ENCODE data around the gene TTC13. TPM values are rescaled to one million over a fixed set of nuclear protein-coding genes. Genes with fewer than 3 reads are reported as not detected.

Gene TTC13
- total RNA-seq, 1 donor from 2014 or later = 20.4 TPM

DNA sequence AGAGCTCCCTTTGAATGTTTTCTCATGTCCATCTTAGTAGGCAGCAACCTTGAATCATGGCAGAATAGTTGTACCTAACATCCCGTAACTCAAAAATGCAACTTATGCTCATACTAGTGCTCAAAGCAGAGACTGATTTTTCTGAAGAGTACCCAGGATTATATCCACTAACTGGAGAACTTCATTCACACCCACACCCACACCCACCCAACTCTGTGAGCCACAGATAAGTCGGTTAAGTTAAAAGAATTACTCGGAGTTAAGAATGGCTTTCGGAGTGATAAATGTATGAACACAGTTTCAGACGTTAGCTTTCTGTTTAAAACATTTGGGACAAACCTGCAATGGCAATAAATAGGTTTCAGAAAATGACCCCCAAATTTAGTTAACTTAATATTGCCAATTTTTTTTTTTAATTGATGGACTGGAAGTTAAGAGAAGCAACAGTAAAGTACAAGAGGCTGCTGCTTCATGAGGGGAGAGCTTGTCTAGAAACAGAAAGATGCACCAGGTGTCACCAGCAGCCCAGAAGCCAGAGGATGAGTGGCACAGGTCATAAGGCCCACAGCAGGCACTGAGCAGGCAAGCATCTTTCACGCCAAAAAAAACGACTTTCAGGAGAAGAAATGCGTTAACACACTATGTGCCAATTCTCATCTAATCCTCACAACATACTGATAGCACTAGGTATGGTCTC is 61.9 kb downstream of the TTC13 start:
- H3K9ac ChIP-seq (ENCODE audit: low read depth in 1 of 3, low read length in 3 of 3) = no peak overlapping the region
- H3K4me3 ChIP-seq (ENCODE audit: low read length in 3 of 3) = no peak overlapping the region
- no peaks in the 10 kb centered on the region for H3K4me1 ChIP-seq (ENCODE audit: control insufficient read depth in 3 of 3, insufficient read depth in 3 of 3, low read length in 3 of 3)
- no peaks in the 10 kb centered on the region for H3K27me3 ChIP-seq (ENCODE audit: control insufficient read depth in 3 of 3, insufficient read depth in 3 of 3, low read length in 3 of 3)
- no peak overlapping the region for H3K27ac ChIP-seq (ENCODE audit: low read depth, low read length)
- peaks cover 15 to 42% (median 32%) of the 10 kb centered on the region in 3 donors for H3K36me3 ChIP-seq (ENCODE audit: control insufficient read depth in 3 of 3, insufficient read depth in 3 of 3, low read length in 3 of 3)
- no peaks in the 10 kb centered on the region for H3K9me3 ChIP-seq (ENCODE audit: control insufficient read depth in 3 of 3, low read length in 3 of 3)

DNA sequence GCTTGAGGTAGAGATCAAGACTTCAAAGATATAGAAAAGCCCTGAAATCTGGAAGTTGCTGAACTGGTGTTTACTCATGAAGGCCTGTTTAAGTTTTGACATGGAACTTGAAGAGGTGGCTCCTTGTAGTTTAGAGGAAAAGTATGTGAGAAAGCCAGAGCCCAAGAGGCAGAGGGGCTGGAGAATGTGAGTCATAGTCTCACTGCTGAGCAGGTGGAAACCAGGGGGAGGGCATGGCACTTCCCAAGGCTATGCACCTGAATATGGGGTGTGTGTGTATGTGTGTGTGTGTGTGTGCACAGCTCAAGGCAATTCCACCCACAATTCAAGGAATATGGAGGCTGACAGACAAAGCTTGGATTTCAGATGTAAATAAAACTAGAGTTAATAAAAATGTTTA is 63.6 kb downstream of the TTC13 start:
- Histone ChIP-seq H3K27me3 (ENCODE audit: control insufficient read depth in 3 of 3, insufficient read depth in 3 of 3, low read length in 3 of 3) (no peaks in the 10 kb centered on the region), H3K4me3 (ENCODE audit: low read length in 3 of 3) (no peak overlapping the region), H3K9me3 (ENCODE audit: control insufficient read depth in 3 of 3, low read length in 3 of 3) (no peaks in the 10 kb centered on the region), H3K27ac (ENCODE audit: low read depth, low read length) (no peak overlapping the region), H3K4me1 (ENCODE audit: control insufficient read depth in 3 of 3, insufficient read depth in 3 of 3, low read length in 3 of 3) (peaks cover 5 to 9% (median 6%) of the 10 kb centered on the region in 3 donors), H3K36me3 (ENCODE audit: control insufficient read depth in 3 of 3, insufficient read depth in 3 of 3, low read length in 3 of 3) (peaks cover 15 to 41% (median 26%) of the 10 kb centered on the region in 3 donors), H3K9ac (ENCODE audit: low read depth in 1 of 3, low read length in 3 of 3) (no peak overlapping the region)

DNA sequence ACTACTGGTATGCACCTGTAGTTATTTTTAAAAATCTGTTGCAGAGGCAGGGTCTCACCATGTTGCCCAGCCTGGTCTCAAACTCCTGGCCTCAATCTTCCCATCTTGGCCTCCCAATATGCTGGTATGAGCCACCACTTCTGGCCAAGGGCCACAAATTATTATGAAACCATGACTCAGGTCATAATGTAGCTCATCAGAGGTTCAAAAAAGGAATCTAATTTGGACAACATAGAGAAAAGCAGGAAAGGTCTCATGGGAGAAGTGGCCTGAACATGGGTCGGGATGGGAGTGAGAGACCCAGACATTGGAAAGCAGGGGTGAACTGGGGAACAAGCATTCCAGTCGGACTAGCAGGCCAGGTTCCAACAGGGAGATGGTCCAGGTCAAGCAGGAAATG is 65.2 kb downstream of the TTC13 start:
- Histone ChIP-seq H3K36me3 (ENCODE audit: control insufficient read depth in 3 of 3, insufficient read depth in 3 of 3, low read length in 3 of 3) (peaks cover 10 to 35% (median 28%) of the 10 kb centered on the region in 3 donors), H3K27me3 (ENCODE audit: control insufficient read depth in 3 of 3, insufficient read depth in 3 of 3, low read length in 3 of 3) (no peaks in the 10 kb centered on the region), H3K9ac (ENCODE audit: low read depth in 1 of 3, low read length in 3 of 3) (no peak overlapping the region), H3K27ac (ENCODE audit: low read depth, low read length) (no peak overlapping the region), H3K4me1 (ENCODE audit: control insufficient read depth in 3 of 3, insufficient read depth in 3 of 3, low read length in 3 of 3) (peaks cover 9 to 10% (median 10%) of the 10 kb centered on the region in 3 donors), H3K4me3 (ENCODE audit: low read length in 3 of 3) (no peak overlapping the region), H3K9me3 (ENCODE audit: control insufficient read depth in 3 of 3, low read length in 3 of 3) (no peaks in the 10 kb centered on the region)

DNA sequence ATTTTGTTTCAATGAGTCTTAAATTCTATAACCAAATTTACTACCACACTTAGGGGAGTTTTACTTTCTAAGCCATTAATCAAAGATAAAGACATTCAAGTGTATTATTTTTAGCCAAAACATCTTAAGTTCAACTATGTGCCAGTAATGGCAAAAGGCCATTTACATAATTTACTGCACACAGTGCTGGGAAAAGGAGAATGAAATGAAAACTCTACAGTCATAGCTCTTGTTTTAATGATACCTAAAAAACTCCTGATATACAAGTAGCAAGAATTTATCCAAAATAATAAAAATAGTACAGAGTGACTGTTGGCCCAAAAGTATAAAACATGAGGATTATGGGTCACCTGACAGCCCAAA is 67.9 kb downstream of the TTC13 start:
- H3K4me1 ChIP-seq (ENCODE audit: control insufficient read depth in 3 of 3, insufficient read depth in 3 of 3, low read length in 3 of 3) = peaks cover 9 to 10% (median 10%) of the 10 kb centered on the region in 3 donors
- no peaks in the 10 kb centered on the region for H3K9me3 ChIP-seq (ENCODE audit: control insufficient read depth in 3 of 3, low read length in 3 of 3)
- H3K36me3 ChIP-seq (ENCODE audit: control insufficient read depth in 3 of 3, insufficient read depth in 3 of 3, low read length in 3 of 3) = peaks cover 7 to 42% (median 36%) of the 10 kb centered on the region in 3 donors
- no peak overlapping the region for H3K27ac ChIP-seq (ENCODE audit: low read depth, low read length)
- no peak overlapping the region for H3K9ac ChIP-seq (ENCODE audit: low read depth in 1 of 3, low read length in 3 of 3)
- no peak overlapping the region for H3K4me3 ChIP-seq (ENCODE audit: low read length in 3 of 3)
- no peaks in the 10 kb centered on the region for H3K27me3 ChIP-seq (ENCODE audit: control insufficient read depth in 3 of 3, insufficient read depth in 3 of 3, low read length in 3 of 3)

DNA sequence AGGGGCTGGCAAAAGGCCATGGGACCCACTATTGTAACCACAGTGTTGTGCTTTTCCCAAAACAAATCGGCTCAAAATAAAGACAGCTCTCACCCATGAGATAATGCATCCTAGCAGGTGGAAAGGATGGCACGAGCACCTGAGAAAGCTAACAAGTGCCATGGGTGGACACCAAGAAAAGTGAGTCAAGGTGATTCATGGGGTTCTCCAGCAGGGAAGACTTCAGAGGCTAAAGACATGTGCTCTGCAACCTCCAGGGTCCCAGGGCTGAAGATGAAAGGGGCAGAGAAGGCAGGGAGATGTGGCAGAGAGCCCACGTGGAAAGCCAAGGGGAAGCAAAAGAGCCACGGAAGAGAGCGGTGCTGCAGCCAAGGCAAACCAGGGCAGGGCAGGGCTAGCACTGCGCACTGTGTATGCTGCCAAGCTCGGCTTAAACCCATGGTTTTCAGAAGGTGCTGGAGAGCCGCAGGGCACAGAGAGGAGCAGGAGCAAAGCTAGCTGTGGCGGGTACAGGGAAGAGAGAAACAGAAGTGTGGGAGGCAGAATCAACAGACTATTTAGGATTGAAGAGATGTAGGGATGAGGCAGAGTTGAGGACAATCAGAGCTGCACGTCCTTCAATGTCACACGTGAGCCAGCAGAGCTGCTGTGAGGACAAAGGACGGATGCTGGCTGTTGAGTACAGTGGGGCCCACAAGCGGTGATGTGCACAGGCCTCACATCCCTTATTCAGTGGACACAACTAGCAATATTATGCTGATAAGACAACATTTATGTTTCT is 68.5 kb downstream of the TTC13 start:
- H3K27ac ChIP-seq (ENCODE audit: low read depth, low read length) = no peak overlapping the region
- H3K9ac ChIP-seq (ENCODE audit: low read depth in 1 of 3, low read length in 3 of 3) = peak overlapping the region in 1 of 3 donors; percentile 47
- H3K4me1 ChIP-seq (ENCODE audit: control insufficient read depth in 3 of 3, insufficient read depth in 3 of 3, low read length in 3 of 3) = peaks cover 9 to 10% (median 10%) of the 10 kb centered on the region in 3 donors
- peak overlapping the region in 1 of 3 donors; percentile 37 for H3K4me3 ChIP-seq (ENCODE audit: low read length in 3 of 3)
- peaks cover 7 to 45% (median 35%) of the 10 kb centered on the region in 3 donors for H3K36me3 ChIP-seq (ENCODE audit: control insufficient read depth in 3 of 3, insufficient read depth in 3 of 3, low read length in 3 of 3)
- no peaks in the 10 kb centered on the region for H3K27me3 ChIP-seq (ENCODE audit: control insufficient read depth in 3 of 3, insufficient read depth in 3 of 3, low read length in 3 of 3)
- no peaks in the 10 kb centered on the region for H3K9me3 ChIP-seq (ENCODE audit: control insufficient read depth in 3 of 3, low read length in 3 of 3)

DNA sequence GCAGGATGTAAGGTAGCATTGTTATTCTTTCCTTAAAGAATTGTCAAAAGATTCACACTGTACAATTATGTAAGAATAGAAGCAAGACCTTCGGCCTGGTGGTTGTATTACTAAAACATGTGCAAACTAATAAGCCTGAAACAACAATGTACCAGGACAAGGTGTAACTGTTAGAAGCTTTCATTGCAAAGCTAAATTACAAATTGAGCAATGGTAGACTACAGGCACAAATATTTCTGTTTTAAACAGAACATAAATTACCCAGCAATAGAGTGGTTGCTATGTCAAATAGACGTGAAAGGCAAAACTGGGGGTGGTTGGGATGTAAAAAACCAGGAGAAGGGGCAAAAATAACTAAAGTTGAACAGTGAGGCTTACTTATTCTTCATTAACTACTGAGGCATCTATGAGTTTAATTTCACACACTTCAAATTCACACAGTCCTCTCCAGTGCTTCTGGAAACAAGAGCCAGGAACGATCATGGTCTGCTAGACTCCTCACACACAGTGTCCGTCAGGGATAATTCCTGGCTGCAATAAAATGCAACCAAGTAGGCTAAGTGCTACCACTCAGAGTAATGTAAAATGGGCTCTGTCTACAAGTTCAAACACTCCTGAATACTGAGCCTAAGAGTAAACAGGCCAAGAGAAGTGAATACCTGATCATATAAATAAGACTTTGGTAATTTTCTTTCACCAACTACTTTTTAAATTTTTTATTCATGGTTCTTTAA is 71.0 kb downstream of the TTC13 start:
- Histone ChIP-seq H3K4me3 (ENCODE audit: low read length in 3 of 3) (no peak overlapping the region), H3K27me3 (ENCODE audit: control insufficient read depth in 3 of 3, insufficient read depth in 3 of 3, low read length in 3 of 3) (no peaks in the 10 kb centered on the region), H3K4me1 (ENCODE audit: control insufficient read depth in 3 of 3, insufficient read depth in 3 of 3, low read length in 3 of 3) (peaks cover 9 to 10% (median 10%) of the 10 kb centered on the region in 3 donors), H3K36me3 (ENCODE audit: control insufficient read depth in 3 of 3, insufficient read depth in 3 of 3, low read length in 3 of 3) (peaks cover 10 to 40% (median 34%) of the 10 kb centered on the region in 3 donors), H3K27ac (ENCODE audit: low read depth, low read length) (no peak overlapping the region), H3K9ac (ENCODE audit: low read depth in 1 of 3, low read length in 3 of 3) (no peak overlapping the region), H3K9me3 (ENCODE audit: control insufficient read depth in 3 of 3, low read length in 3 of 3) (no peaks in the 10 kb centered on the region)

DNA sequence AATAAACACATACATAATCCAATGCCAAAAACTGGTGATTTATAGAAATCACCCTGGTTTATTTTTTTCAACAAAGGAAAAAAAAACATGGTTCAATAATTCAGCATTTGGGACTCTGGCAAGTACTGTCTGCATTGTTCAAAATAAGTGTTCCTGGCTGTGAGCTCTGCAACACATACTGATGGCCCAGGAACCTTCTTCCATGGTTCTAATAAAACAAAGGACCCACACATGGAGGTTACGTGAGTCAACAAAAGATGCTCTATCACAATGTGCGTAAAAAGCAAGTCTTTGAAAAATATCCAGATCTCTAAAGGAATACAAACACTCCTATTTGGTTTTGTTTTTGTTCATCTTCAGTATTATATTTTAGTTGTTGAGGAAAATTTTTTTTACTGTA is 72.4 kb downstream of the TTC13 start:
- Histone ChIP-seq H3K9ac (ENCODE audit: low read depth in 1 of 3, low read length in 3 of 3) (no peak overlapping the region), H3K4me3 (ENCODE audit: low read length in 3 of 3) (no peak overlapping the region), H3K36me3 (ENCODE audit: control insufficient read depth in 3 of 3, insufficient read depth in 3 of 3, low read length in 3 of 3) (peaks cover 7 to 37% (median 30%) of the 10 kb centered on the region in 3 donors), H3K27ac (ENCODE audit: low read depth, low read length) (no peak overlapping the region), H3K9me3 (ENCODE audit: control insufficient read depth in 3 of 3, low read length in 3 of 3) (no peaks in the 10 kb centered on the region), H3K27me3 (ENCODE audit: control insufficient read depth in 3 of 3, insufficient read depth in 3 of 3, low read length in 3 of 3) (no peaks in the 10 kb centered on the region), H3K4me1 (ENCODE audit: control insufficient read depth in 3 of 3, insufficient read depth in 3 of 3, low read length in 3 of 3) (peaks cover 9 to 10% (median 10%) of the 10 kb centered on the region in 3 donors)

DNA sequence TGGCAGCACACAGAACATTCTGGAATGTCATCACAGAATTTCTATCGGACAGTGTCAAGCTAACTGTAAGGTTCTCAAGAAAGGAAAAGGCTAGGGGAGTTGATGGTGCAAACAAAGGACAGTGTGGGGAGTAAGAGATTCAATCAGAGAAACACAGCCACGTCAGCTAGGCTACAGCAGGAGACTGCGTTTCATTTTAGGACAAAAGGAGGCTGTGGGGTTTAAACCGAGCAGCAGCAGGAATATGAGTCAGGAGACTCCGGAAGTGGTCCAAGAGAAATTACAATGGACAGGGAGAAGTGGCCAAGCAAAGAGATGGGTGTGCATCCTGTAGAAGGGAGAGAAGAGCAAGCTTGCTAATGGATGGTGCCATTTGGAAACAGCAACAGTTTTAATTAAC is 72.9 kb downstream of the TTC13 start:
- Histone ChIP-seq H3K36me3 (ENCODE audit: control insufficient read depth in 3 of 3, insufficient read depth in 3 of 3, low read length in 3 of 3) (peaks cover 7 to 36% (median 30%) of the 10 kb centered on the region in 3 donors), H3K27me3 (ENCODE audit: control insufficient read depth in 3 of 3, insufficient read depth in 3 of 3, low read length in 3 of 3) (no peaks in the 10 kb centered on the region), H3K27ac (ENCODE audit: low read depth, low read length) (no peak overlapping the region), H3K4me1 (ENCODE audit: control insufficient read depth in 3 of 3, insufficient read depth in 3 of 3, low read length in 3 of 3) (peaks cover 6 to 10% (median 9%) of the 10 kb centered on the region in 3 donors), H3K4me3 (ENCODE audit: low read length in 3 of 3) (no peak overlapping the region), H3K9me3 (ENCODE audit: control insufficient read depth in 3 of 3, low read length in 3 of 3) (no peaks in the 10 kb centered on the region), H3K9ac (ENCODE audit: low read depth in 1 of 3, low read length in 3 of 3) (no peak overlapping the region)

DNA sequence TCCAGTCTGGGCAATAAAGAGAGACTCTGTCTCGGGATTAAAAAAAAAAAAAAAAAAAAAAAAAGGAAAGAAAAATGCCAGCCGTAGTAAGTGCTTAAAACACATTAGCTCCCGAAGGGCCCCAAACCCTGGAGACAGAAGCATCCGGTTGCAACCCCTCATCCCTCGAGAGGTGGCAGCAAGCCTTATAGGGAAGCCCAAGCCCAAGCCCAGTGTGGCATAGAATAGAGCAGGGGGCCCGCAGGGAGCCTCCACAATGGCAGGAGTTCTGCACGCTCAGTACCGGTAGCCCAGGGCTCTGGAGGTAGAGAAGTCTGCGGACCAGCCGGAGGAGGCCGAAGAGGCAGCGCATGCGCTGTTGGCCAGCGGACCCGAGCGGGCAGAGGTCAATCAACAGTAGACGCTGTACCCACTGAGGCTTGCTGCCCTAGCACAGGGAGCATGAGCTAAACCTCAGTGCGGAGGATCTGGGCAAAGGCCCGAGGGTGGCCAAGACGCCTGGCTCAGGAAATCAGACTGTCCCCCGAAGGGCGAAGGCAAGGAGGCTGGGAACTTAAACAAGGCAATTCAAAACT is 76.2 kb downstream of the TTC13 start:
- no peak overlapping the region for H3K9ac ChIP-seq (ENCODE audit: low read depth in 1 of 3, low read length in 3 of 3)
- peaks cover 4 to 16% (median 14%) of the 10 kb centered on the region in 3 donors for H3K36me3 ChIP-seq (ENCODE audit: control insufficient read depth in 3 of 3, insufficient read depth in 3 of 3, low read length in 3 of 3)
- no peak overlapping the region for H3K27ac ChIP-seq (ENCODE audit: low read depth, low read length)
- no peaks in the 10 kb centered on the region for H3K9me3 ChIP-seq (ENCODE audit: control insufficient read depth in 3 of 3, low read length in 3 of 3)
- H3K27me3 ChIP-seq (ENCODE audit: control insufficient read depth in 3 of 3, insufficient read depth in 3 of 3, low read length in 3 of 3) = no peaks in the 10 kb centered on the region
- no peaks in the 10 kb centered on the region for H3K4me1 ChIP-seq (ENCODE audit: control insufficient read depth in 3 of 3, insufficient read depth in 3 of 3, low read length in 3 of 3)
- H3K4me3 ChIP-seq (ENCODE audit: low read length in 3 of 3) = no peak overlapping the region
